OCI-LY7 (cell line): ENCODE measurements around the gene KCNH1. TPM values are rescaled to one million over a fixed set of nuclear protein-coding genes. Genes with fewer than 3 reads are reported as not detected.

ENCODE experiments used
- BruUV-seq: library from RNA; stranded (reverse); fragments of 400-500 nt; replicated peaks from 2 replicates; lab custom pipeline; 2021; lab: Mats Ljungman, UMichigan
- CTCF ChIA-PET: fragments of 300-600 bp; sonication (Branson Sonifier 250); formaldehyde crosslinking; loops from one replicate; lab custom pipeline; 2022; ENCODE audit warnings: antibody characterized with exemption; ENCODE audit not compliant: unreplicated experiment; lab: Charles Lee
- POLR2A ChIA-PET: fragments of 300-600 bp; sonication (Branson Sonifier 250); formaldehyde crosslinking; loops from one replicate; lab custom pipeline; 2022; ENCODE audit warnings: antibody characterized with exemption; lab: Charles Lee
- DNase-seq: peaks from one replicate; pipeline ENCODE4 v3.0.0-alpha.2; 2015; ENCODE audit warnings: low spot score
- H2AFZ ChIP-seq: fragments of 200-600 bp; sonication (generic), shearing (Covaris generic); 2 replicates; pipeline ENCODE4 v1.6.1; 2014; ENCODE audit warnings: mild to moderate bottlenecking, antibody characterized with exemption, low read length, moderate library complexity
- H3K27ac ChIP-seq: fragments of 200-600 bp; sonication (generic); 2 replicates; pipeline ENCODE4 v1.5.1; 2014; ENCODE audit warnings: mixed run types, low read depth, mild to moderate bottlenecking, moderate library complexity, low read length, inconsistent platforms; ENCODE audit not compliant: poor library complexity, severe bottlenecking
- H3K36me3 ChIP-seq: fragments of 200-600 bp; sonication (generic); 2 replicates; pipeline ENCODE4 v1.6.1; 2014; ENCODE audit warnings: mild to moderate bottlenecking, antibody characterized with exemption, low read length, moderate library complexity, mixed read lengths; ENCODE audit not compliant: insufficient read depth
- H3K4me1 ChIP-seq: fragments of 200-600 bp; sonication (generic); 2 replicates; pipeline ENCODE4 v1.5.1; 2014; ENCODE audit warnings: mild to moderate bottlenecking, low read length; ENCODE audit not compliant: insufficient read depth, poor library complexity, severe bottlenecking
- H3K4me2 ChIP-seq: fragments of 200-600 bp; sonication (generic); 2 replicates; pipeline ENCODE4 v1.6.1; 2014; ENCODE audit warnings: mild to moderate bottlenecking, low read length
- H3K4me3 ChIP-seq: fragments of 200-600 bp; sonication (generic); 2 replicates; pipeline ENCODE4 v1.5.1; 2014; ENCODE audit warnings: mild to moderate bottlenecking, low read depth, low read length; ENCODE audit not compliant: poor library complexity, severe bottlenecking
- H3K79me2 ChIP-seq: fragments of 200-600 bp; sonication (generic); 2 replicates; pipeline ENCODE4 v1.6.1; 2016; ENCODE audit warnings: low read depth, mild to moderate bottlenecking, low read length, moderate library complexity, mixed read lengths; ENCODE audit not compliant: insufficient read depth
- H3K9me2 ChIP-seq: fragments of 200-600 bp; sonication (generic); 2 replicates; pipeline ENCODE4 v1.6.1; 2016; ENCODE audit warnings: mild to moderate bottlenecking, low read length, mixed read lengths; ENCODE audit not compliant: insufficient read depth
- H3K9me3 ChIP-seq: fragments of 200-600 bp; sonication (generic); 2 replicates; pipeline ENCODE4 v1.6.1; 2014; ENCODE audit warnings: mild to moderate bottlenecking, mixed run types, low read length, mixed read lengths
- H4K20me1 ChIP-seq: fragments of 200-600 bp; sonication (generic); 2 replicates; pipeline ENCODE4 v1.6.1; 2014; ENCODE audit warnings: mild to moderate bottlenecking, antibody characterized with exemption, low read length, moderate library complexity, mixed read lengths; ENCODE audit not compliant: insufficient read depth
- CTCF ChIP-seq: fragments of 200-600 bp; sonication (generic); conservative IDR thresholded peaks from 2 replicates; pipeline ENCODE4 v1.5.1; 2014; ENCODE audit warnings: mild to moderate bottlenecking, antibody characterized with exemption, low read length, moderate library complexity, mixed read lengths
- EZH2phosphoT487 ChIP-seq: fragments of 200-600 bp; sonication (generic); IDR thresholded peaks from 2 replicates; pipeline ENCODE4 v1.6.1; 2018; ENCODE audit warnings: low read depth, borderline replicate concordance, mild to moderate bottlenecking, mixed run types, antibody characterized with exemption, low read length, moderate library complexity, mixed read lengths
- intact Hi-C: fragments of 100-400 bp; cut with micrococcal nuclease; formaldehyde crosslinking; loops from one replicate; pipeline ENCODE4 v1.10.0; 2022; ENCODE audit not compliant: unreplicated experiment
- total RNA-seq, 2 experiments: library from RNA; depleted of rRNA in 1 of 2; stranded (reverse); fragments of >200 nt in 1 of 2; shearing (Covaris generic) in 1 of 2; gene quantifications; 2 replicates each; pipeline ENCODE4 v1.2.3, GENCODE V29; 2014 to 2022

The KCNH1 gene
- total RNA-seq, 2 experiments from 2014 or later = not detected

GRCh38 chr1:210685295-210685650 is 448.7 kb downstream of the KCNH1 start:
- Histone ChIP-seq H3K79me2 (no peaks in the 10 kb centered on the region), H3K4me2 (no peak overlapping the region), H3K27ac (no peak overlapping the region), H3K9me2 (no peaks in the 10 kb centered on the region), H3K36me3 (no peaks in the 10 kb centered on the region), H2AFZ (no peak overlapping the region), H3K4me1 (no peaks in the 10 kb centered on the region), H3K4me3 (no peak overlapping the region), H3K9me3 (no peaks in the 10 kb centered on the region), H4K20me1 (no peaks in the 10 kb centered on the region)
- ChIA-PET CTCF (no interaction called here), POLR2A (no interaction called here)
- no peak for DNase-seq
- TF ChIP-seq CTCF = no peak
- no peak for TF ChIP-seq EZH2phosphoT487
- intact Hi-C loops = no loop called here
- no TSS peak for BruUV-seq

- CTCF ChIA-PET = no interaction called here
- H4K20me1 ChIP-seq = no peaks in the 10 kb centered on the region
- intact Hi-C loops = no loop called here
- no peaks in the 10 kb centered on the region for H3K9me2 ChIP-seq
- BruUV-seq = no TSS peak
- POLR2A ChIA-PET = no interaction called here
- TF ChIP-seq EZH2phosphoT487 = no peak
- TF ChIP-seq CTCF = no peak
- H3K27ac ChIP-seq = no peak overlapping the region
- no peak overlapping the region for H3K4me2 ChIP-seq
- H3K36me3 ChIP-seq = no peaks in the 10 kb centered on the region
- H3K4me3 ChIP-seq = no peak overlapping the region
- H2AFZ ChIP-seq = no peak overlapping the region
- H3K4me1 ChIP-seq = no peaks in the 10 kb centered on the region
- H3K9me3 ChIP-seq = no peaks in the 10 kb centered on the region
- no peaks in the 10 kb centered on the region for H3K79me2 ChIP-seq
- no peak for DNase-seq
These were observed 449.3 kb downstream of the KCNH1 start for GRCh38 chr1:210684466-210685294.

GRCh38 chr1:210683403-210684047 is 450.4 kb downstream of the KCNH1 start:
- TF ChIP-seq CTCF (no peak), EZH2phosphoT487 (no peak)
- H3K4me3 ChIP-seq = no peak overlapping the region
- intact Hi-C loops = no loop called here
- H3K27ac ChIP-seq = no peak overlapping the region
- H3K79me2 ChIP-seq = no peaks in the 10 kb centered on the region
- BruUV-seq = no TSS peak
- H3K9me3 ChIP-seq = no peaks in the 10 kb centered on the region
- POLR2A ChIA-PET = interaction anchor here (0.5 kb wide), 1 partner anchor 800 kb away, joined by 4 read pairs; no protein-coding TSS in a partner anchor
- CTCF ChIA-PET = no interaction called here
- no peaks in the 10 kb centered on the region for H3K9me2 ChIP-seq
- no peak for DNase-seq
- no peaks in the 10 kb centered on the region for H3K36me3 ChIP-seq
- no peak overlapping the region for H3K4me2 ChIP-seq
- H3K4me1 ChIP-seq = no peaks in the 10 kb centered on the region
- no peaks in the 10 kb centered on the region for H4K20me1 ChIP-seq
- H2AFZ ChIP-seq = no peak overlapping the region
